Fibroblast of the aortic adventitia (primary cell): Measurements from ENCODE around the gene TNFAIP6. TPM values are rescaled to one million over a fixed set of nuclear protein-coding genes. Genes with fewer than 3 reads are reported as not detected.
A peak's percentile ranks its signal among the peaks of the same experiment; 100 is the strongest.

ENCODE experiments used
- DNase-seq: peaks from one replicate; pipeline ENCODE4 v3.0.0-alpha.2; 2010; ENCODE audit warnings: low read depth
- H3K4me3 ChIP-seq: 2 replicates; pipeline ENCODE4 v1.5.1; 2011; ENCODE audit warnings: low read depth, mild to moderate bottlenecking, control low read depth, low read length, moderate library complexity
- total RNA-seq: library from RNA; depleted of rRNA; stranded (reverse); fragments of >200 nt; gene quantifications from 2 replicates; pipeline ENCODE4 v1.2.3, GENCODE V29; 2012; ENCODE audit warnings: low replicate concordance
- TF ChIP-seq, protein P1 (sequence below): IDR thresholded peaks from 2 replicates; pipeline ENCODE4 v1.5.1; 2011; ENCODE audit warnings: mild to moderate bottlenecking, low read length, control low read depth, inconsistent platforms; ENCODE audit not compliant: insufficient read depth

TNFAIP6 gene
- total RNA-seq, 1 donor = 47.3 TPM

DNA sequence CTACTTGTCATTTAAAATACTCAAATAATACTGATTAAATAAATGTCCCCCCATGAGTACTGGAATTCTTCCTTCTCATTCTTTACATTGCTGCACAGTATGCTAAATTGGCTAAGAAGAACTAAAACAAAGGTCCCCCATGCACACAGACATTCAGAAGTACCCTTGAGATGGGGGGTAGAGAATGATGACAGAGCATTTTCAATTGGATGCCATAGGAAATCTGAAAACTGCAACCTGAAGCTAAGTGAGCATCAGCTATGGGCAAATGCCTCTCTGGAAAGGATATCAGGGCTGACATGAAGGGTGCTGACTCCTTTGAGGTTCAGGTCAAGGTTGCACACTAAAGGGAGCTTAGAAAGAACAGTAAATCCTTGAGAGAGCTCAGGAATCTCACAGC, 10.1 kb upstream of the TNFAIP6 start:
- TF ChIP-seq, protein P1, sequence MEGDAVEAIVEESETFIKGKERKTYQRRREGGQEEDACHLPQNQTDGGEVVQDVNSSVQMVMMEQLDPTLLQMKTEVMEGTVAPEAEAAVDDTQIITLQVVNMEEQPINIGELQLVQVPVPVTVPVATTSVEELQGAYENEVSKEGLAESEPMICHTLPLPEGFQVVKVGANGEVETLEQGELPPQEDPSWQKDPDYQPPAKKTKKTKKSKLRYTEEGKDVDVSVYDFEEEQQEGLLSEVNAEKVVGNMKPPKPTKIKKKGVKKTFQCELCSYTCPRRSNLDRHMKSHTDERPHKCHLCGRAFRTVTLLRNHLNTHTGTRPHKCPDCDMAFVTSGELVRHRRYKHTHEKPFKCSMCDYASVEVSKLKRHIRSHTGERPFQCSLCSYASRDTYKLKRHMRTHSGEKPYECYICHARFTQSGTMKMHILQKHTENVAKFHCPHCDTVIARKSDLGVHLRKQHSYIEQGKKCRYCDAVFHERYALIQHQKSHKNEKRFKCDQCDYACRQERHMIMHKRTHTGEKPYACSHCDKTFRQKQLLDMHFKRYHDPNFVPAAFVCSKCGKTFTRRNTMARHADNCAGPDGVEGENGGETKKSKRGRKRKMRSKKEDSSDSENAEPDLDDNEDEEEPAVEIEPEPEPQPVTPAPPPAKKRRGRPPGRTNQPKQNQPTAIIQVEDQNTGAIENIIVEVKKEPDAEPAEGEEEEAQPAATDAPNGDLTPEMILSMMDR = no peak
- no peak for DNase-seq
- no peak overlapping the region for H3K4me3 ChIP-seq

DNA sequence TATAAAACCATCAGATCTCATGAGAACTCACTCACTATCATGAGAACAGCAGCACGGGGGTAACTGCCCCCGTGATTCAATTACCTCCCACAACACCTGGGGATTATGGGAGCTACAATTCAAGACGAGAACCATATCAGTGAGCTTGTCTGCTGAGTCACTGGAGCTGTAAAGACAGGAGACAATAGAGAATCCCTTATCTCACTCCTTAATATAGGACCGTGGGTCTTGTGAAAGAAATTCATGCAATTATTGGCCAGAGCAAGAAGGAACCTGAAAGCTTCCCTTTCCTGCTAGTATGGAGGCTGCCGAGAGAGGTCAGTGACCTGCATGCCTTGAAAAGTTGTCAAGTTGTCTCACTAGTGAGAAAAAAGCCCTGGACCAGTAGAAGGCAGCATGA, 9.5 kb upstream of the TNFAIP6 start:
- TF ChIP-seq, protein P1 = no peak
- H3K4me3 ChIP-seq = no peak overlapping the region
- DNase-seq = peak; percentile 31

DNA sequence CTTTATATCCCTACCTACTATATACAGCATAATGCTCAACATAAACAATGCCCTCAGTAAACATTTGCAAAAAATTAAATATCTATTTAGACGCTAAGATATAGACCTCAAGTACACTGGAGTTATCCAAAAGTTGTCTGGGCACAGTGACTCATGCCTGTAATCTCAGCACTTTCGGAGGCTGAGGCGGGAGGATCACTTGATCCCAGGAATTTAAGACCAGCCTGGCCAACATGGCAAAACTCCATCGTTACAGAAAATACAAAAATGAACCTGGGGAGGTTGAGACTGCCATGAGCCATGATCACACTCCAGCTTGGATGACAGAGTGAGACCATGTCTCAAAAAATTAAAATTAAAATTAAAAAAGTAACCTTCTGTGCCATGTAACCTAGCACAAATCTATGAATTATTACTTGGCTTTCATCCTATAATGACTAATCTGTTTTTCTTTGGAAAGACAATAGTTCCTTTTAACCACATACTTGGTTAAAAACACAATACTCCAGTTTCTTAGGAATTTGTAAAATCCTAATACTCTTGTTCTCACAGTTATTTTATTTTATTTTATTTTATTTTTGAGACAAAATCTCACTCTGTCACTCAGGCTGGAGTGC, 6.7 kb upstream of the TNFAIP6 start:
- H3K4me3 ChIP-seq = no peak overlapping the region
- peak; percentile 85 for DNase-seq
- TF ChIP-seq, protein P1 = no peak

DNA sequence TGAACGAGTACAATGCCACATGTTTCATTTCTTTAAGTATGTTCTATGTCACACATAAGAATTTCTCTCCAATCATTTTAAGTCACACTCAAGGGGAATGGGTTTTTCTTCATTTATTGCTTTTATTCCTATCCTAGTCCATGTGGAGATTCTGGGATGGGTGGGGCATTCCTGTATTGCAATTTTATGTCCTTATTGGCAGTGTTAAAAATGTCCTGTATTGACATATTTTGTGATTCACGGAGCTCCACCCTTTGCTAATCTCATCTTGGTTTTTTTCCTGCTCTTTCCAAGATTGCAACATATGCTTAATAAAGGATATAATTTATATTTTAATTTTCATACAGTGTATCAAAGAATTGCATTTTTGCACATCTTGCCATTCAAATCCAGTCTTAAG, 3.4 kb upstream of the TNFAIP6 start:
- TF ChIP-seq, protein P1 = no peak
- DNase-seq = no peak
- no peak overlapping the region for H3K4me3 ChIP-seq

DNA sequence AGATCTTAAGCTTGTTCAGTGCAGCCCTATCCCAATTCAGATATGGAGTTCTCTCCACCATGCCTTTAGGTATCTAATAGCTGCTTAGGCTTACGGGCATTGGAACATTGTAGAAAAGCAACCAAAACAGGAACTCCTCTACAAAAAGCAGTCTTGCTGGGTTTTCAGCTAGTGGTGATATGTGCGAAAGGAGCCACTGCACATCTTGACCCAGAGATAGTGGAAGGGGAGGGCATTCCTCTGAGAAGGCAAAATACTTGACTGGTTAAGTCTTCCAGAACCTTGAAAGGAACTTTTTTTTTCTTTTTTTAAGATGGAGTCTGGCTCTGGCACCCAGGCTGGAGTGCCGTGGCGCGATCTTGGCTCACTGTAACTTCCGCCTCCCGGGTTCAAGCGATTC, 2.6 kb upstream of the TNFAIP6 start:
- TF ChIP-seq, protein P1 = no peak
- DNase-seq = no peak
- H3K4me3 ChIP-seq = no peak overlapping the region

DNA sequence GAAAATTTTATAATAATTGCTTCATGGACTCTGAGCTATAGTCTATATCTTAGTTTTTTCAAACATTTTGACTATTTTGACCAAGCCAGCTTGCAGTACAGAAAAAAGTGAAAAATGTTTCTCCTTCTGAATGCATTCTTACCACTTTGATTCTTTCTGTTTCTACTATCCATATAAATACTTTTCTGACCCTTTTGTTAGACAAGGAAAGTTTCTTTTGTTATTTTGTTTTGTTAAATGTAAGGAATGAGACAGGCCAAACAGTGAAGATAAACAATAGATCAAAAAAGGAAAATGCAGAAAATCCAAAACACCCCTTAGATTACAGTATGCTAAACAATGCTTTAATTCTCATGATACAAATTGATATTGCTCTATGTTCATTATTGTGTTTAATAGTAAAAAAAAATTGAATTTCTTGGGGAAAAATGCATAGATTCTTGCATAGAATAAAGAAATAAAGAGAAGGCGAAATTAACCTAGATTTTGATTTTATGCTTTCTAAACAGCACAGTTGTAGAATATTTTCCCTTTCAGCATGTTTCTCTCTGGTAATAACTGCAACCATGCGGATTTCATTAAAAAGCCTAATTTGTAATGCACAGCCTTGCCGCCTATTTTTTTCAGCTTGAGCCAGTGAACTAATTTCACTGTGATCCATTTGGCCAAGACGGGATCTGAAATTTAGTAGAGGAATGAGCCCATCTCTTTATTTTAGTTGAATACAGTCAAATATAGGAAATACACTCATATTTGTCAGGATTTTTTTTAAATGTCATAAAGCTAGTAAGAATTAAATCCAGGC, 976 bp downstream of the TNFAIP6 start:
- peak; percentile 13 for DNase-seq
- peak overlapping the region; percentile 54 for H3K4me3 ChIP-seq

More for the DNA sequence above, 976 bp downstream of the TNFAIP6 start:
- TF ChIP-seq, protein P1 = no peak
